Measurements from ENCODE around the gene RPS21.

RPS21 gene

GRCh38 chr20:62386383-62387218 is at the start of gene RPS21:
RPS21 (plus strand) TSS chr20:62387103; CDS start chr20:62387339, 236 bp downstream.
- DNase-seq = peak; percentile 80 to 98 (median 89)
- intact Hi-C loops (cut with DNase I) = loop anchor here (2.0 to 10.0 kb wide), 2 partner anchors 18 to 202 kb away; partner anchors contain the start of gene MTG2

GRCh38 chr20:62337558-62338293 is 49.2 kb upstream of the RPS21 start:
- intact Hi-C loops (cut with DNase I) = no loop called here
- no peak for DNase-seq

GRCh38 chr20:62338294-62338620 is 48.6 kb upstream of the RPS21 start:
- intact Hi-C loops (cut with DNase I) = no loop called here
- no peak for DNase-seq

GRCh38 chr20:62339647-62340062 is 47.2 kb upstream of the RPS21 start:
- DNase-seq = no peak
- intact Hi-C loops (cut with DNase I) = no loop called here

GRCh38 chr20:62342910-62343309 is 44.0 kb upstream of the RPS21 start:
- DNase-seq = no peak
- intact Hi-C loops (cut with DNase I) = no loop called here

GRCh38 chr20:62344092-62344491 is 42.8 kb upstream of the RPS21 start:
- no peak for DNase-seq

GRCh38 chr20:62344782-62345181 is 42.1 kb upstream of the RPS21 start:
- intact Hi-C loops (cut with DNase I) = no loop called here
- DNase-seq = no peak

More at GRCh38 chr20:62344092-62344491, 42.8 kb upstream of the RPS21 start:
- intact Hi-C loops (cut with DNase I) = no loop called here

- DNase-seq = no peak
- intact Hi-C loops (cut with DNase I) = no loop called here
These were observed 41.1 kb upstream of the RPS21 start for GRCh38 chr20:62345681-62346370.

- intact Hi-C loops (cut with DNase I) = no loop called here
- DNase-seq = no peak
These were observed 40.3 kb upstream of the RPS21 start for GRCh38 chr20:62346398-62347150.

GRCh38 chr20:62347151-62347404 is 39.8 kb upstream of the RPS21 start:
- intact Hi-C loops (cut with DNase I) = no loop called here
- no peak for DNase-seq

GRCh38 chr20:62347445-62347844 is 39.5 kb upstream of the RPS21 start:
- intact Hi-C loops (cut with DNase I) = no loop called here
- DNase-seq = no peak

- intact Hi-C loops (cut with DNase I) = no loop called here
- DNase-seq = no peak
These were observed 38.3 kb upstream of the RPS21 start for GRCh38 chr20:62348604-62349003.

- no peak for DNase-seq
- intact Hi-C loops (cut with DNase I) = no loop called here
These were observed 37.3 kb upstream of the RPS21 start for GRCh38 chr20:62349556-62350097.

GRCh38 chr20:62350098-62350628 is 36.7 kb upstream of the RPS21 start:
- DNase-seq = no peak
- intact Hi-C loops (cut with DNase I) = no loop called here

GRCh38 chr20:62350629-62351422 is 36.1 kb upstream of the RPS21 start:
- intact Hi-C loops (cut with DNase I) = no loop called here
- DNase-seq = no peak

- intact Hi-C loops (cut with DNase I) = no loop called here
- DNase-seq = no peak
These were observed 35.2 kb upstream of the RPS21 start for GRCh38 chr20:62351469-62352401.

GRCh38 chr20:62352402-62353288 is 34.3 kb upstream of the RPS21 start:
- intact Hi-C loops (cut with DNase I) = no loop called here
- DNase-seq = peak; percentile 68 to 96 (median 77)

All from posterior cingulate gyrus (tissue), 11 donors.